NT2/D1 (cell line): Measurements from ENCODE around the gene GLT8D1.
"Not testable (repeated sequence)": the region's sequence is repeated elsewhere in the genome, so short reads cannot be mapped to it uniquely, and the experiment has no call there.

Experiments
- DNase-seq: peaks from one replicate; pipeline ENCODE4 v3.0.0-alpha.2; 2011; ENCODE audit warnings: low read depth, low spot score
- H3K27me3 ChIP-seq: 2 replicates; pipeline ENCODE4 v1.6.0; 2011; ENCODE audit warnings: mild to moderate bottlenecking; ENCODE audit not compliant: insufficient read length, insufficient read depth
- H3K36me3 ChIP-seq: 2 replicates; pipeline ENCODE4 v1.6.1; 2011; ENCODE audit warnings: mild to moderate bottlenecking, low read length, mixed read lengths; ENCODE audit not compliant: insufficient read depth, insufficient read length
- H3K4me1 ChIP-seq: 2 replicates; pipeline ENCODE4 v1.5.1; 2011; ENCODE audit not compliant: insufficient read depth, insufficient read length
- H3K4me3 ChIP-seq: 2 replicates; pipeline ENCODE4 v1.5.1; 2011; ENCODE audit warnings: low read depth; ENCODE audit not compliant: insufficient read length
- H3K9ac ChIP-seq: 2 replicates; pipeline ENCODE4 v1.6.0; 2011; ENCODE audit warnings: low read depth; ENCODE audit not compliant: insufficient read length
- H3K9me3 ChIP-seq: 2 replicates; pipeline ENCODE4 v1.5.1; 2011; ENCODE audit warnings: mild to moderate bottlenecking, low read length; ENCODE audit not compliant: insufficient read depth
- SUZ12 ChIP-seq: IDR thresholded peaks from 2 replicates; pipeline ENCODE4 v1.6.1; 2011; ENCODE audit not compliant: insufficient read length, insufficient read depth; ENCODE audit errors: extremely low read depth
- YY1 ChIP-seq: IDR thresholded peaks from 2 replicates; pipeline ENCODE4 v1.6.1; 2011; ENCODE audit not compliant: insufficient read length, insufficient read depth
- ZNF274 ChIP-seq: IDR thresholded peaks from 2 replicates; pipeline ENCODE4 v1.6.1; 2011; ENCODE audit warnings: mild to moderate bottlenecking, low read depth, low read length

GLT8D1 gene

GRCh38 chr3:52678265-52679198, 27.1 kb downstream of the GLT8D1 start:
- H3K4me3 ChIP-seq: no peak overlapping the region
- H3K9ac ChIP-seq: no peak overlapping the region
- no peaks in the 10 kb centered on the region for H3K27me3 ChIP-seq
- H3K9me3 ChIP-seq: no peaks in the 10 kb centered on the region
- H3K4me1 ChIP-seq: no peaks in the 10 kb centered on the region
- peaks cover 72% of the 10 kb centered on the region for H3K36me3 ChIP-seq
- TF ChIP-seq YY1 (no peak), ZNF274 (no peak), SUZ12 (no peak)
- no peak for DNase-seq

GRCh38 chr3:52676201-52676600, 29.4 kb downstream of the GLT8D1 start:
- not testable (repeated sequence) for H3K4me1 ChIP-seq
- peaks cover 83% of the 10 kb centered on the region for H3K36me3 ChIP-seq

GRCh38 chr3:52671676-52672075, 33.9 kb downstream of the GLT8D1 start:
- Histone ChIP-seq H3K27me3 (no peaks in the 10 kb centered on the region), H3K36me3 (peaks cover 64% of the 10 kb centered on the region), H3K4me3 (no peak overlapping the region), H3K9ac (no peak overlapping the region), H3K9me3 (no peaks in the 10 kb centered on the region), H3K4me1 (no peaks in the 10 kb centered on the region)
- DNase-seq: no peak
- TF ChIP-seq ZNF274: no peak
- TF ChIP-seq SUZ12: no peak
- TF ChIP-seq YY1: no peak

More at GRCh38 chr3:52676201-52676600, 29.4 kb downstream of the GLT8D1 start:
- H3K4me3 ChIP-seq, H3K9me3 ChIP-seq, DNase-seq, H3K9ac ChIP-seq, H3K27me3 ChIP-seq: not testable (repeated sequence)

DNA sequence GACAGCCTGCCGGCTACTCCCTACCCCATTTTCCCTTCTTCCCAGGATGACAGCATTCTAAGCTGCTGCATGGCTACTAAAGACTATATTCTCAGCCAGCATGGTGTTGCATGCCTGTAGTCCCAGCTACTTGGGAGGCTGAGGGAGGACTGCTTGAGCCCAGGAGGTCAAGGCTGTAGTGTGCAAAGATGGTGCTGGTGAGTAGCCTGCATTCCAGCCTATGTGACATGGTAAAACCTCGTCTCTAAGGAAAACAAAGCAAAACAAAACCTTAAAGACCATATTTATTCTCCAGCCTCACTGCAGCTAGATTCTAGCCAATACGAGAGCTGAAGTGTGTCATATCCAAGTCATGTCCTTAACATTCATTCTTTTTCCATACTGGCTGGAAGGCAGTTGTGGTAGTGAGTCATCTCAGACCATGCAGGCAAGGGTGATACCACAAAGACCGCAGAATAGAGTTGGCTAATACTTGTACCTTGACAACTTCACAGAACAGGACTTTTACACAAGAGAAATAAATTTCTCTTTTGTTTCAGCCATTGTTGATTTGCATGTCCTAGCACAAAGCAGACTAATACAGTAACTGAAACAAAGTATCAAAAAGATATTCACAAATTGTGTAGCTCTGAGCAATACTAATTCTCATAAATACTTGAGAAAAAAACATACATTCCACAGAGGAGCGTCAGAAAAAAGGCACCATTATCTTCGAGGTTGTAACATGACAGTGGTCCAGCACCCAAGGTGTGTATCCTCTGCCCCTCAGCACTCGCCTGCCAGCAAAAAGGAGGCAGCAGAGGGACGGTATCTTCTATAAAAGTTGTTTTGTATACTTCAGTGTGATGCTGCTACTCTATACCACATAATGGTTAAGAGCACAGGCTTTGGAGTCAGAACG, 34.7 kb downstream of the GLT8D1 start:
- no peak for DNase-seq
- H3K9me3 ChIP-seq: no peaks in the 10 kb centered on the region
- no peak overlapping the region for H3K4me3 ChIP-seq
- H3K4me1 ChIP-seq: no peaks in the 10 kb centered on the region
- TF ChIP-seq ZNF274 (no peak), YY1 (no peak), SUZ12 (no peak)
- H3K27me3 ChIP-seq: no peaks in the 10 kb centered on the region
- peaks cover 63% of the 10 kb centered on the region for H3K36me3 ChIP-seq
- no peak overlapping the region for H3K9ac ChIP-seq

- Histone ChIP-seq H3K27me3 (no peaks in the 10 kb centered on the region), H3K9ac (no peak overlapping the region), H3K36me3 (peaks cover 82% of the 10 kb centered on the region), H3K4me3 (no peak overlapping the region), H3K9me3 (no peaks in the 10 kb centered on the region), H3K4me1 (no peaks in the 10 kb centered on the region)
- TF ChIP-seq SUZ12 (no peak), YY1 (no peak)
- no peak for DNase-seq
Observed at GRCh38 chr3:52663098-52663497, 42.5 kb downstream of the GLT8D1 start.

- H3K4me1 ChIP-seq: no peaks in the 10 kb centered on the region
- H3K4me3 ChIP-seq: no peak overlapping the region
- no peak overlapping the region for H3K9ac ChIP-seq
- no peaks in the 10 kb centered on the region for H3K27me3 ChIP-seq
- DNase-seq: no peak
- TF ChIP-seq SUZ12 (no peak), ZNF274 (no peak), YY1 (no peak)
- no peaks in the 10 kb centered on the region for H3K9me3 ChIP-seq
- peaks cover 86% of the 10 kb centered on the region for H3K36me3 ChIP-seq
Observed at GRCh38 chr3:52660046-52660445, 45.5 kb downstream of the GLT8D1 start.

GRCh38 chr3:52655895-52656294, 49.7 kb downstream of the GLT8D1 start:
- H3K9ac ChIP-seq: no peak overlapping the region
- no peak overlapping the region for H3K4me3 ChIP-seq
- H3K9me3 ChIP-seq: no peaks in the 10 kb centered on the region
- H3K4me1 ChIP-seq: no peaks in the 10 kb centered on the region
- no peaks in the 10 kb centered on the region for H3K27me3 ChIP-seq
- no peak for DNase-seq
- TF ChIP-seq SUZ12 (no peak), YY1 (no peak), ZNF274 (no peak)
- H3K36me3 ChIP-seq: peaks cover 88% of the 10 kb centered on the region
